Fibroblast of mammary gland (primary cell): ENCODE measurements around the gene ANGPT4.
A peak's percentile ranks its signal among the peaks of the same experiment; 100 is the strongest.
"Not testable (repeated sequence)": the region's sequence is repeated elsewhere in the genome, so short reads cannot be mapped to it uniquely, and the experiment has no call there.

ENCODE experiments used
- DNase-seq: peaks from one replicate; pipeline ENCODE4 v3.0.0-alpha.2; 2010; ENCODE audit warnings: low read depth
- H3K4me3 ChIP-seq: 2 replicates; pipeline ENCODE4 v1.5.1; 2011; ENCODE audit warnings: low read depth, mild to moderate bottlenecking, low read length, moderate library complexity; ENCODE audit not compliant: control insufficient read depth
- CTCF ChIP-seq: conservative IDR thresholded peaks from 2 replicates; pipeline ENCODE4 v1.5.1; 2011; ENCODE audit warnings: low read depth, low read length, inconsistent platforms; ENCODE audit not compliant: control insufficient read depth, insufficient read depth

ANGPT4 gene

GRCh38 chr20:831251-831650, 84.9 kb downstream of the ANGPT4 start:
- DNase-seq: no peak
- no peak for TF ChIP-seq CTCF
- no peak overlapping the region for H3K4me3 ChIP-seq

GRCh38 chr20:830011-830521, 86.1 kb downstream of the ANGPT4 start:
- peak; percentile 8 for DNase-seq
- no peak for TF ChIP-seq CTCF
- no peak overlapping the region for H3K4me3 ChIP-seq

- DNase-seq: no peak
- TF ChIP-seq CTCF: no peak
- H3K4me3 ChIP-seq: no peak overlapping the region
Measured at GRCh38 chr20:829551-829950, 86.6 kb downstream of the ANGPT4 start.

GRCh38 chr20:828987-829386, 87.1 kb downstream of the ANGPT4 start:
- DNase-seq: no peak
- no peak overlapping the region for H3K4me3 ChIP-seq
- no peak for TF ChIP-seq CTCF

GRCh38 chr20:827981-828380, 88.2 kb downstream of the ANGPT4 start:
- DNase-seq, H3K4me3 ChIP-seq: not testable (repeated sequence)

- no peak overlapping the region for H3K4me3 ChIP-seq
- no peak for TF ChIP-seq CTCF
- no peak for DNase-seq
Measured at GRCh38 chr20:826695-827323, 89.3 kb downstream of the ANGPT4 start.

GRCh38 chr20:825710-826421, 90.3 kb downstream of the ANGPT4 start:
- DNase-seq: peak; percentile 57
- H3K4me3 ChIP-seq: no peak overlapping the region
- no peak for TF ChIP-seq CTCF
